MM.1S (cell line): ENCODE data around the gene TMOD3.

Source experiments
- EZH2 ChIP-seq: fragments of 300-600 bp; sonication (generic); optimal IDR thresholded peaks from 2 replicates; pipeline ENCODE3; 2017; ENCODE audit warnings: low read depth, mild to moderate bottlenecking, antibody characterized with exemption, low read length, mixed read lengths
- EZH2phosphoT487 ChIP-seq: fragments of 300-600 bp; sonication (generic); IDR thresholded peaks from 2 replicates; pipeline ENCODE4 v1.6.1; 2018; ENCODE audit warnings: antibody characterized with exemption, low read length
- TF ChIP-seq, protein P1 (sequence below): fragments of 300-600 bp; sonication (generic); IDR thresholded peaks from 2 replicates; pipeline ENCODE4 v1.5.1; 2016; ENCODE audit warnings: antibody characterized with exemption, low read length, mixed read lengths

DNA sequence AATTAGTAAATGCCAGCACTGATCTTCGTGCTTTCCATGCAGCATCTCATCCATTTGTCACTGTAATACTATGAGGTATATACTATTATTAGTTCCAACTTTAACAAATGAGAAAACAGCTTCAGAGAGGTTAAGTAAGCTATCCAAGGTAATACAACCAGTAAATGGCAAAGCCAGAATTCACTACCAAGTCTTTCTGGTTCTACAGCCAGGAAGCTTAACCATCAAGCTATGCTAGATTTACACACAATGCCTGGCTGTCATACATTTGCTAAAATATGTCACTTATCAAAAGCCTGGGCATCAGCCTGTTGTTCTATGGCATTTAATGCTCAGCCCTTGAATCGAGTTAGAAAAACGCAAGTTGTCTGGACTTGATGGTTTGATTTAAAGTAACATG is 45.5 kb upstream of the TMOD3 start:
- TF ChIP-seq, protein P1, sequence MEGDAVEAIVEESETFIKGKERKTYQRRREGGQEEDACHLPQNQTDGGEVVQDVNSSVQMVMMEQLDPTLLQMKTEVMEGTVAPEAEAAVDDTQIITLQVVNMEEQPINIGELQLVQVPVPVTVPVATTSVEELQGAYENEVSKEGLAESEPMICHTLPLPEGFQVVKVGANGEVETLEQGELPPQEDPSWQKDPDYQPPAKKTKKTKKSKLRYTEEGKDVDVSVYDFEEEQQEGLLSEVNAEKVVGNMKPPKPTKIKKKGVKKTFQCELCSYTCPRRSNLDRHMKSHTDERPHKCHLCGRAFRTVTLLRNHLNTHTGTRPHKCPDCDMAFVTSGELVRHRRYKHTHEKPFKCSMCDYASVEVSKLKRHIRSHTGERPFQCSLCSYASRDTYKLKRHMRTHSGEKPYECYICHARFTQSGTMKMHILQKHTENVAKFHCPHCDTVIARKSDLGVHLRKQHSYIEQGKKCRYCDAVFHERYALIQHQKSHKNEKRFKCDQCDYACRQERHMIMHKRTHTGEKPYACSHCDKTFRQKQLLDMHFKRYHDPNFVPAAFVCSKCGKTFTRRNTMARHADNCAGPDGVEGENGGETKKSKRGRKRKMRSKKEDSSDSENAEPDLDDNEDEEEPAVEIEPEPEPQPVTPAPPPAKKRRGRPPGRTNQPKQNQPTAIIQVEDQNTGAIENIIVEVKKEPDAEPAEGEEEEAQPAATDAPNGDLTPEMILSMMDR = no peak
- TF ChIP-seq EZH2phosphoT487 (no peak), EZH2 (no peak)
